Measurements from ENCODE around the gene HTRA3.

Gene HTRA3

GRCh38 chr4:8293131-8293975 lies 23.8 kb downstream of the HTRA3 start:
- DNase-seq (ENCODE audit: low read depth) = no peak

GRCh38 chr4:8294036-8294435 lies 24.5 kb downstream of the HTRA3 start:
- DNase-seq (ENCODE audit: low read depth) = no peak

- no peak for DNase-seq (ENCODE audit: low read depth)
Observed at GRCh38 chr4:8294775-8295174, 25.2 kb downstream of the HTRA3 start.

GRCh38 chr4:8295471-8295870 lies 25.9 kb downstream of the HTRA3 start:
- DNase-seq (ENCODE audit: low read depth) = no peak

DNA sequence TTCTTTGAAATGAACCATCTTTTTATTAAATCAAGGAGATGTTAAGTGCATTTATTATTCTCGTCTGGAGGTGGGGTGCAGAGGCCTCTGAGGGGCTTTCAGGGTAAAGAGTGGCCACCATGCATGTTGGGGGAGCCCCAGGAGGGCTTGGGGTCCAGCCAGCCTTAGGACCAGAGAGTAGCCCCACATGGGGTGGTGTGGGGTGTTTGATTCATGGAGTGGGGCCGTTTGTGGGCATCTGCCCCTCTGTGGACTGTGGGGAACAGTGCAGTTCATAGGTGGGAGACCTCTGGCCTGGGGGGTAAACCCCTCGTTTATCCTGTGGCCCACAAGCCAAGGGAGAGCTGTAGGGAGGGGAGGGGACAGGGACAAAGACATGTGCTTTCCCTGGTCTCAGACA lies 26.9 kb downstream of the HTRA3 start:
- DNase-seq (ENCODE audit: low read depth) = no peak

DNA sequence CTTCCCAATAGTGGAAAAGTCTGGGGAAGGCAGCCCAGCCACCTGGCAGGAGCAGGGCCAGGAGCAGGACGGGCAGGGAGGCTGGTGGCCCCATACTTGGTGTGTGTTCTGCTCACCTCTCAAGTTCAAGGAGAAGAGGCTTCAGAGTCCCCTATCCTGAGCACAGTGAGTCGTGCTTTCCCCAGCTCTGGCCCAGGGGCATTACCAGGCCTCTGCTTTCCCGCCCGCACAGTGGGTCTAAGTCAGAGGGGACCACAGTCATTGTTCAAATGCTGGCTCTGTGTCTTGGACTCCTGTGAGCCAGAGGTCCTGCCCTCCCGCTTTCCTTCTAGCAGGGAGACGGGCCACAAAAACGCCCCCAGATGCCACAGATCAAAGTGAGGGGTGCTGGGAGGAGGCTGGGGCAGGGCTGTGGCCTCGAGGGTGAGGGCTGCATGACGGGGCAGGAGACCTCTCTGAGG lies 27.6 kb downstream of the HTRA3 start:
- no peak for DNase-seq (ENCODE audit: low read depth)

- DNase-seq (ENCODE audit: low read depth) = no peak
Observed at GRCh38 chr4:8297691-8298485, 28.3 kb downstream of the HTRA3 start.

GRCh38 chr4:8300832-8301231 lies 31.3 kb downstream of the HTRA3 start:
- DNase-seq (ENCODE audit: low read depth) = no peak

DNA sequence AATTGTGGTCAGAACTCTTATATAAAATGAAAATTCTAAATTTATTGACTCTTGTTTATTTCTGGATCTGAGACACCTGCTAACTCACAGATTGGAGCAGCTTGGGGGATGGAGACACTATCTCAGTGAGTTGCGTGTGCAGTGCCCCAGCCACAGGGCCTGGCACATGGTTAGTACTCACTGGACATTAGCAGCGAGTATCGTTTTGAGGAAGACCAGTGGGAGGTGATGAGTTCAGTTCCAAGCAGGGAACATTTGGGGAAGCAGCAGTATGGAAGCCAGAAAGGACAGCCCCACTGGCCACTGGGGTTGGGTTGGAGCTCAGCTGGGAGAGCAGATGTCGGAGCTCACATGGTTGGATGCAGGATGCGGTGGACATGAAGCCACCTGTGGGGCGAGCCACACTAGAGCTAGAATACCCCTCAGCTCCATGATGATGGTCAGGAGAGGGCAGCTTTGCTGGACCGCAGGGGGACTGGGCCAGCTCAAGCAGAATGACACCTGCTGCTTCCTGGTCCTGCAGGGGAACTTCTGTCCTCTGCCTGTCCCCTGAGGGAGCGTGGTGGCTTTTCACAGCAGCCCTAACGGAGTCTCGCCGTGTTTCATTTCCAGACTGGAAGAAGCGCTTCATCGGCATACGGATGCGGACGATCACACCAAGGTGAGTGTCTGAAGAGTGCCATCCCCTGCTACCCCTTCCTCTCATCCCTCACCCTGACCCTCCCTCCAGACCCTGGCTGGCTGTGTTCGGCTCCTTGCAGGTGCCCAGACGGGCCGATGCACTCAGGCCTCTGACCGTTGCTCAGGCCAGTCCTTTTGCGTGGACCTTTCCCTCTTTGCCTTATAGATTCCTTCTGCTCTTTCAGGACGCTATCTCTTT lies 32.5 kb downstream of the HTRA3 start:
- DNase-seq (ENCODE audit: low read depth) = no peak

DNA sequence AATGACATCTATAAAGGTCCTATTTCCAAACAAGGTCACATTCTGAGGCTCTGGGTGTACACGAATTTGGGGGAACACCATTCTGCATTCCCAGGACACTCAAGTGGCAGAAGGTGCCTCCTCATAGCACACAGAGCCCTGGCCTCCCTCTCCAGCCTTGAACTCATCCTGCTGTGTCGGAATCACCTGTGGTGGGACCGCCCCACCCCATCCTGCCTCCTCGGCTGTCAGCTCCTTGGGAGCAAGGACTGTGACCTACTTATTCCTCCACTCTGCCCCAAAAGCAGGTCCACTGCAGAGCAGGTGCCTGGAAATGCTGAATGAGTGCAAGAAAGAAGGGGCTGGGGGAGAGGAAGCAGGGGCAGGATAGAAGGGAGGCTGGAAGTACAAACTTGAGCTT lies 33.5 kb downstream of the HTRA3 start:
- no peak for DNase-seq (ENCODE audit: low read depth)

DNA sequence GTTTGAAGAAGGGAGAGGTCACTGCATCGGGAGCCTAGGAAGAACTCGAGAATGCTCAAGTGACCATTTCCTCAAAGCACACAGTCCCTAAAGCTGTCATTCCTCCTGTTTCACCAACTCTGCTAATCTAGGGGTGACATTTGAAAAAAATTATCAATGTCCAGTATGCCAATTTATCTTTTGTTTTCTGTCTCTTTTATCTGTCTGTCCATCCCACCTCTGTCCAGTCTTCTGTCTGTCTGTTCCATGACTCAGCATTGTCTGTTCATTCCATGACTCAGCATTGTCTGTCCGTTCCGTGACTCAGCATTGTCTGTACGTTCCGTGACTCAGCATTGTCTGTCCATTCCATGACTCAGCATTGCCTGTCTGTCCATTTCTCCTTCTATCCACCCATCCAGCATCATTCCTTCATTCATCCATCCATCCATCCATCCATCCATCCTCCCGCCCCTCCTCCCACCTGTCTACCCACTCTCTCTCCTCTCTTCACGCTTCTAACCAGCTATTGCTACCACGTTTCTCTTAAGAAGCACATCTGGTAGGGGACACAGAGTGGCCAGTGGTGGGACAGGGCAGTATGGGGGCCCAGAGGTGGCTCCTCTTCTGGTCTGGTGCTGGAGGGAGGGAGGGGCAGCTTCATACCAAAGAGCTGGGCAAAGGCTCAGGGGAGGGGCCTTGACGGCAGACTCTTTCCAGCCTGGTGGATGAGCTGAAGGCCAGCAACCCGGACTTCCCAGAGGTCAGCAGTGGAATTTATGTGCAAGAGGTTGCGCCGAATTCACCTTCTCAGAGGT lies 34.1 kb downstream of the HTRA3 start:
- DNase-seq (ENCODE audit: low read depth) = no peak

GRCh38 chr4:8304827-8305695 lies 35.5 kb downstream of the HTRA3 start:
- DNase-seq (ENCODE audit: low read depth) = no peak

- DNase-seq (ENCODE audit: low read depth) = no peak
Observed at GRCh38 chr4:8305851-8306471, 36.4 kb downstream of the HTRA3 start.

GRCh38 chr4:8306511-8307021 lies 37.0 kb downstream of the HTRA3 start:
- DNase-seq (ENCODE audit: low read depth) = no peak

DNA sequence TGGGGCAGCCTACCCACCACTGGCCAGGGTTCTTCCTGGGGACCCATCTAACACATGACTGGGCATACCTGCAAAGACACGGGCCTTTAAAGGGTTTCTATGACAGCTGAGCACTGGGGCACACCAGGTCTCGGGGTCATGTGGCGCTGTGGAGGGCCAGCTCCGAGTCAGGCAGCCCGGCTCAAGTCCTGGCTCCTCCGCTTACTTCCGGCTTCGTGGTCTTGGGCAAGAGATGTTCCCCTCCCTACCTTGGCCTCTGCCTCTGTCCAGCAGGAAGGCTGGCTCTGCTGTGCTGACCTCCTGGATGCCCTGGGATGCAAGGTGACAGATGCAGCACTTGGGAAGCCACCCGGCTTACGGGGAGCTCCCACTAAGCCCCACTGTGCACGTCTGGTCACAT lies 37.6 kb downstream of the HTRA3 start:
- no peak for DNase-seq (ENCODE audit: low read depth)

DNA sequence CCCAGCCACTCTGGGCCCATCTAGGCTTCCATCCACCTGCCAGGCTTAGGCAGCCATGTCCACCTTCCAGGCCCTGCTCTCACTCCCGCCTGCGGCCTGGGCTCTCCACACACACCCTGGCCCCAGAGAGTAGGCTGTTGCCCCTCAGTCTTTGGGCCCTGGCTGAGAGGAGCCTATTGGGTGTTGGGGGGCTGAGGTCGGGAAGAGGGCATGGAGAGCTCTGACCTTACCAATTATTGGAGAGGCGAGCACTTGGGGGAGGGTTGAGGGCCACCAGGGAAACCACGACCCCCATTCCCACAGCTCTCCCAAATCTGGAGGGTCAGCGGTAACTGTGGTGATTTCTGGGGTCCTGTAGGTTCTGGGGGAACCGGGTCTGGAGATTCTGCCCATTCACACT lies 38.2 kb downstream of the HTRA3 start:
- DNase-seq (ENCODE audit: low read depth) = no peak

DNA sequence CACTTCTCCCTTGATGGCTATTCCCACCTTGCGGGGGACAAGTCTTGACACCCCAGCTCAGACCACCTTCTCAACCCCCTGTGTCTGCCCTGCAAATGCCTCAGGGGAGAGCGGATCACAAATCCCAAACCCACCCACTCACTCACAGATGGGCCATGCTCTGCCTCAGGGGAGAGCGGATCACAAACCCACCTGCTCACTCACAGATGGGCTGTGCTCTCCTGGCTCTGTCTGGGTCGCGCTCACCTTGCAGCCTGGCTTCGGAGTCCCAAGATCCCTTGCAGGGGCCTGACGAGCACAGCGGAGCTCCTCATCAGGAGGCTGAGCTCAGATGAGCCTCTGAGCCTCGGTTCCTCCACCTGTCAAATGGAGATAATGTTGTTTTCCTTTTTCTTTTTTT lies 38.6 kb downstream of the HTRA3 start:
- no peak for DNase-seq (ENCODE audit: low read depth)

DNA sequence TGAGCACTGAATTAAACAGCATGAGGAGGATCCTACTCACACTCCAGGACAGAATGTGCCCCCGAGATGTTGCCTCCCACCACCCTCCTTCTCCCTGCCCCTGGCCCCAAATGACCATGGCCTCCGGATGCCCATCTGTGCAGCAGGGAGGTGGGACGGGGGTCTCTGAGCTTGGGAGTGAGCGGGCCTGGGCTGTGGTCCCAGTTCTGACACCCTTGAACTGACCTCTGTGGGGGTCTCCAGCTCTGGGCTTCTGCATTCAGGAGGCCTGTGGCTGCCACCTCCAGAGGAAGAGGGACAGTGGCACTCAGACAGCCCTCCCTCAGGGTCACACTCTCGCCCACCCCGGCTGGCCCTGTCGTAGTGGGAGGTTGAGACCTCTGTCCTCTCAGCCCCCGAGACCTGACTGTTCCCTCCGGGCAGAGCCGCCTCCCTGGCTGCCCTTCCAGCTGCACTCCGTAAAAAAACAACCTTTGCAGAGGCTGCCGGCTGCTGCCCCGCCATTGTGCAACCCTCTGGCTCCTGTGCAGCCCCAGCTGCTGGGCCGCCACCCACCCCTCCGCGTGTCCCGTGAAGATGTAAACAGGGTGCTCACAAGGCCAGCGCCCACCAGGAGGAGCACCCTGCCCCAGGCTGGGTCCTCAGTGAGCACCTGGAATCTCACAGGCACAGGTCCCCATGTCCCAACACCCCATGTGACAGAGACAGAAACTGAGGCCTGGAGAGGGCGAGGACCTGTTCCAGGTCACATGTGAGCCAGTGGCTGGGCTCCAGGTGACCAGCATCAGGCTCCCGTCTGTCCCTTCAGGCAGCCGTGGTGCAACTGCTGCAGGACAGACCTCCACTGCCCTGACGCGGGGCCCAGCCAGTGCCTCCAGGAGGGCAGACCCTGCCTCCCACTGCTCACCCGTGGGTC lies 39.6 kb downstream of the HTRA3 start:
- DNase-seq (ENCODE audit: low read depth) = no peak

DNA sequence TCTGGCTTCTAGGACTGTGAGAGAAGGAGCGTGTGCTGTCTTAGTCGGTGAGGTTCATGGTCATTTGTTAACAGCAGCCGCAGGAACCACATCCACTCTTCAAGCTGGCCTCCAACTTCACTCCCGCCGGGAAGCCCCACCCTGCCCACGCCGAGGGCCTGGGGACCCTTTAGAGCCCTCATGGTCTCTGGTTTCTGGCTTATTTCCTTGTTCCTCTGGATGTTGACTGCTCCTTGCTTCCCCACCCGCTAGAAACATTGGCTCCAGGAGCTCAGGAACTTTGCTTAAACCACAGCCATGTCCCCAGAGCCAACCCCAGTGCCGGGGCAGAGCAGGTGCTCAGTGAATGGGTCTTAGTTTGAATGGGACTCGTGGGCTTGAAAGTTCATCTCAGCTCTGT lies 40.8 kb downstream of the HTRA3 start:
- DNase-seq (ENCODE audit: low read depth) = no peak
